Subcutaneous abdominal adipose tissue (tissue), 5 donors: ENCODE measurements around the gene TTC28.
"Not testable (repeated sequence)": the region's sequence is repeated elsewhere in the genome, so short reads cannot be mapped to it uniquely, and the experiment has no call there.

Experiments
- H3K27ac ChIP-seq: one replicate; pipeline ENCODE4 v1.7.0; 2013; ENCODE audit warnings: low read depth, mild to moderate bottlenecking, inconsistent platforms, low read length, moderate library complexity
- H3K27me3 ChIP-seq, 5 donors: one replicate each; pipeline ENCODE4 v1.7.0; 2013; ENCODE audit warnings: low read length in 5 of 5, inconsistent platforms in 1 of 5; ENCODE audit not compliant: control insufficient read depth in 5 of 5, insufficient read depth in 4 of 5
- H3K36me3 ChIP-seq, 5 donors: one replicate each; pipeline ENCODE4 v1.7.0; 2013; ENCODE audit warnings: low read length in 5 of 5; ENCODE audit not compliant: control insufficient read depth in 5 of 5, insufficient read depth in 5 of 5
- H3K4me1 ChIP-seq, 5 donors: one replicate each; pipeline ENCODE4 v1.7.0; 2013; ENCODE audit warnings: low read length in 5 of 5, mild to moderate bottlenecking in 3 of 5, moderate library complexity in 1 of 5; ENCODE audit not compliant: control insufficient read depth in 5 of 5, insufficient read depth in 5 of 5
- H3K4me3 ChIP-seq, 5 donors: one replicate each; pipeline ENCODE4 v1.7.0; 2013; ENCODE audit warnings: low read length in 5 of 5, low read depth in 1 of 5
- H3K9ac ChIP-seq, 5 donors: one replicate each; pipeline ENCODE4 v1.7.0; 2013; ENCODE audit warnings: low read length in 5 of 5, mild to moderate bottlenecking in 4 of 5, moderate library complexity in 3 of 5
- H3K9me3 ChIP-seq, 5 donors: one replicate each; pipeline ENCODE4 v1.7.0; 2013; ENCODE audit warnings: low read length in 5 of 5; ENCODE audit not compliant: control insufficient read depth in 5 of 5
- donor health status: healthy.
- donor health status: healthy.
- donor health status: healthy.
- donor health status: healthy.
- donor health status: healthy.

Gene TTC28

DNA sequence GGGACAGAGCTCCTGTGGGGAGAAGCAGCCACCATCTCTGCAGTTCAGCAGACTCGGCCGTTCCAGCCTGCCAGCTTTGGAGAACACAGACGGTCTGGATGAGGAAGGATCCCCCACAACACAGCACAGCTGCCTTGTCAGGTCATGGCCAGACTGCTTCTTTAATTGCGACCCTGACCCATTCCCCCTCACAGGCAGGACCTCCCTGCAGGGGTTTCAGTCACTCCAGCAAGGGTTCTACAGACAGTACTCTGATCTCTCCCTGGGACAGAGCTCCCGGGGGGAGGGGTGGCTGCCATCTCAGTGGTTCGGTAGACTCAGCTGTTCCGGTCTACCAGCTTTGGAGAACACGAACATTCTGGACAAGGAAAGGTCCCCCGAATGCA lies 173.5 kb downstream of the TTC28 start:
- no peak overlapping the region for H3K27ac ChIP-seq
- H3K36me3 ChIP-seq, result no peaks in the 10 kb centered on the region
- H3K9ac ChIP-seq, result no peak overlapping the region
- peak overlapping the region in 1 of 5 donors; percentile 38 for H3K4me3 ChIP-seq
- no peaks in the 10 kb centered on the region for H3K27me3 ChIP-seq
- no peaks in the 10 kb centered on the region for H3K4me1 ChIP-seq
- H3K9me3 ChIP-seq, result peaks cover 0 to 3% (median 0%) of the 10 kb centered on the region in 5 donors

- H3K36me3 ChIP-seq, result no peaks in the 10 kb centered on the region
- H3K27me3 ChIP-seq, result no peaks in the 10 kb centered on the region
- no peak overlapping the region for H3K27ac ChIP-seq
- H3K9ac ChIP-seq, result no peak overlapping the region
- peaks cover 0 to 3% (median 0%) of the 10 kb centered on the region in 5 donors for H3K9me3 ChIP-seq
- peak overlapping the region in 1 of 5 donors; percentile 38 for H3K4me3 ChIP-seq
- H3K4me1 ChIP-seq, result no peaks in the 10 kb centered on the region
Observed at GRCh38 chr22:28505416-28506149, 174.1 kb downstream of the TTC28 start.

- Histone ChIP-seq H3K4me1 (no peaks in the 10 kb centered on the region), H3K36me3 (no peaks in the 10 kb centered on the region), H3K4me3 (no peak overlapping the region), H3K9ac (no peak overlapping the region), H3K27ac (no peak overlapping the region), H3K27me3 (no peaks in the 10 kb centered on the region), H3K9me3 (no peaks in the 10 kb centered on the region)
Observed at GRCh38 chr22:28500006-28500405, 179.6 kb downstream of the TTC28 start.

GRCh38 chr22:28498044-28498443 lies 181.6 kb downstream of the TTC28 start:
- Histone ChIP-seq H3K27me3 (no peaks in the 10 kb centered on the region), H3K4me3 (no peak overlapping the region), H3K27ac (no peak overlapping the region), H3K36me3 (no peaks in the 10 kb centered on the region), H3K4me1 (no peaks in the 10 kb centered on the region), H3K9me3 (no peaks in the 10 kb centered on the region), H3K9ac (no peak overlapping the region)

- no peaks in the 10 kb centered on the region for H3K4me1 ChIP-seq
- no peak overlapping the region for H3K4me3 ChIP-seq
- H3K9ac ChIP-seq, result no peak overlapping the region
- H3K9me3 ChIP-seq, result no peaks in the 10 kb centered on the region
- H3K27me3 ChIP-seq, result no peaks in the 10 kb centered on the region
- no peaks in the 10 kb centered on the region for H3K36me3 ChIP-seq
- H3K27ac ChIP-seq, result no peak overlapping the region
Observed at GRCh38 chr22:28497188-28497587, 182.5 kb downstream of the TTC28 start.

- not testable (repeated sequence) for H3K9ac ChIP-seq, H3K36me3 ChIP-seq, H3K27ac ChIP-seq, H3K4me3 ChIP-seq, H3K27me3 ChIP-seq, H3K9me3 ChIP-seq, H3K4me1 ChIP-seq
Observed at GRCh38 chr22:28491289-28491688, 188.4 kb downstream of the TTC28 start.

DNA sequence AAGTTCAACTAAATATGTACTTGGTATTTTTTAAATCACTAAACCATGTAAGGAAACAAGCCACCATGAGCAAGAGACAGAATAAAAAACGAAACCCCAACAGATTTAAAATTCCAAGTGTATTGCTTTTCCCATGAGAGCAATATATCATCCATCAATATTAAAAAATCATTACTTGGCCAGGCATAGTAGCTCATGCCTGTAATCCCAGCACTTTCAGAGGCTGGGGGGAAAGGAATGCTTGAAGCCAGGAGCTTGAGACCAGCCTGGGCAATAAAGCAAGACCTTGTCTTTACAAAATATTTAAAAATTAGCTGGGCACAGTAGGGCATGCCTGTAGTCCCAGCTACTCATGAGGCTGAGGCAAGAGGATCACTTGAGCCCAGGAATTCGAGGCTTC lies 190.8 kb downstream of the TTC28 start:
- Histone ChIP-seq H3K27me3 (no peaks in the 10 kb centered on the region), H3K9ac (no peak overlapping the region), H3K36me3 (no peaks in the 10 kb centered on the region), H3K27ac (no peak overlapping the region), H3K4me3 (no peak overlapping the region), H3K4me1 (no peaks in the 10 kb centered on the region), H3K9me3 (no peaks in the 10 kb centered on the region)

GRCh38 chr22:28484662-28485061 lies 195.0 kb downstream of the TTC28 start:
- no peak overlapping the region for H3K27ac ChIP-seq
- no peaks in the 10 kb centered on the region for H3K27me3 ChIP-seq
- H3K4me3 ChIP-seq, result no peak overlapping the region
- H3K9ac ChIP-seq, result no peak overlapping the region
- H3K36me3 ChIP-seq, result no peaks in the 10 kb centered on the region
- H3K4me1 ChIP-seq, result no peaks in the 10 kb centered on the region
- no peaks in the 10 kb centered on the region for H3K9me3 ChIP-seq

GRCh38 chr22:28481725-28482124 lies 197.9 kb downstream of the TTC28 start:
- H3K9ac ChIP-seq, result no peak overlapping the region
- H3K27me3 ChIP-seq, result no peaks in the 10 kb centered on the region
- no peak overlapping the region for H3K27ac ChIP-seq
- H3K36me3 ChIP-seq, result no peaks in the 10 kb centered on the region
- no peaks in the 10 kb centered on the region for H3K9me3 ChIP-seq
- no peak overlapping the region for H3K4me3 ChIP-seq
- H3K4me1 ChIP-seq, result no peaks in the 10 kb centered on the region

- Histone ChIP-seq H3K9me3 (no peaks in the 10 kb centered on the region), H3K4me1 (no peaks in the 10 kb centered on the region), H3K4me3 (no peak overlapping the region), H3K36me3 (no peaks in the 10 kb centered on the region), H3K27me3 (no peaks in the 10 kb centered on the region), H3K27ac (no peak overlapping the region), H3K9ac (no peak overlapping the region)
Observed at GRCh38 chr22:28480000-28480715, 199.5 kb downstream of the TTC28 start.
